ENCODE measurements around the gene KCNG4.
A peak's percentile ranks its signal among the peaks of the same experiment; 100 is the strongest.
"Not testable (repeated sequence)": the region's sequence is repeated elsewhere in the genome, so short reads cannot be mapped to it uniquely, and the experiment has no call there.

KCNG4 gene

DNA sequence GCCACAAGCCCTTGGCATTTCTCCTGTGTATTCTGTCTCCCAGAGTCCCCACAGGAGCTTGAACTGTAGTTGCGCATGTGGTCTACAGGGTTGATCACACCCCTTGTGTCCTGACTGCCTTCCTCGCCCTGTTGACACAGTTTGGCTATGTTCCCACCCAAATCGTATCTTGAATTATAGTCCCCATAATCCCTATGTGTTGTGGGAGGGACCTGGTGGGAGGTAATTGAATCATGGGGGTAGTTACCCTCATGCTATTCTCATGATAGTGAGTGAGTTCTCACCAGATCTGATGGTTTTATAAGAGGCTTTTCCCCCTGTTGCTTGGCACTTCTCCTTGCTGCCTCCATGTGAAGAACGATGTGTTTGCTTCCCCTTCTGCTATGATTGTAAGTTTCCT is 27.7 kb downstream of the KCNG4 start:
- no peak for DNase-seq (ENCODE audit: extremely low read depth in 1 of 2, low read depth in 1 of 2)

DNA sequence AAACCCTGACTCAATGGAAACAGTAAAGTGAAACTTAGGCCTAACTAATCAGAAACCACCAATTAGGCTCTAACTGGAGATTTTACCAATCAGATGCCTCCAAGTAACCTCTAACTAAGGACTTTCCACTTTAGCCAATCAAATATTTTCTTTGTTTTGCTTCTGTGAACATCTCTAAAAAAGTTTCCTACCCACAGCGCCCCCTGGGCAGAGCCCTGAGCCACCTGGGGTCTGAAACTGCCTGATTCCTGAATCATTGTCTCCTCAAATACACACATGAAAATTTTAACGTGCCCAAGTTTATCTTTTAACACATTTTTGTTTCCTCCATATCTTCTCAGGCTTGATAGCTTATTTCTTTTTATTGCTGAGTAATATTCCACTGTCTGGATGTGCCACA is 29.8 kb downstream of the KCNG4 start:
- no peak for DNase-seq (ENCODE audit: extremely low read depth in 1 of 2, low read depth in 1 of 2)

DNA sequence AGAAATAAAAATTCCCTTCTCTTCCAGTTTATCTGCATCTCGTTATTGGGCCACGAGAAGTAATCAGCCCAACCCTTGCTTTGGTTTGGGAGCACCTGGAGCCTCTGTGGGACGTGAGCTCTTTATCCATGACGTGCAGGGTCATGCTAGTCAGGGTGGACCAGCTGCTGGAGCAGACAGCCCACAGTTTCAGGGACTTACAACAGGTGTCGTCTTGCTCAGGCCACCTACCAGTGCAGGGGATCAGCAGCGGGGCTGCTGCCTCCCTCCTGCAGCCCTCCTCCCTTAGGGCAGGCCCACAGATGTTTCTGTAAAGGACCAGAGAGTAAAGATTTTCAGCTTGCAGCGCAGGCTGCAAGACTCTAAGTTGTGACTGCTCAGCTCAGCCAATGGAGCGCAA is 31.9 kb downstream of the KCNG4 start:
- no peak for DNase-seq (ENCODE audit: extremely low read depth in 1 of 2, low read depth in 1 of 2)

DNA sequence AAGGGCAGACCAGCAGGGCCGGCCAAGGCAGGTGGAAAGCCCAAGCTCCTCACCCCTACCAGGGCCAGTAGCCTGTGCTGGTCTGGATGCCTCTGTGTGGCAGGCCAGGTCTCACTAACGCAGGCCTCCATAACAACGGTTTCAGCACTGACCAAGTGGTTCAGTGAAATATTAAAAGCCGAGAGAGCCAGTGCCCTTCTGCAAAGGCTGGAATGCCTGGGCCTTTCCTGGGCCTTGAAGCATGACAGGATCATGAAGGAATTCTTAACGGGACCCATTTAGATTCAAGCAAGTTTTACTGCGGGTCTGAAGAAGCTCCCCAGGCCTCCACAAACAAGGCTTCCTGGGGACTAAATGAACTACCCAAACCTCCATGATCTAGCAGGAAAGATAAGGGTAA is 32.6 kb downstream of the KCNG4 start:
- no peak for DNase-seq (ENCODE audit: extremely low read depth in 1 of 2, low read depth in 1 of 2)

DNA sequence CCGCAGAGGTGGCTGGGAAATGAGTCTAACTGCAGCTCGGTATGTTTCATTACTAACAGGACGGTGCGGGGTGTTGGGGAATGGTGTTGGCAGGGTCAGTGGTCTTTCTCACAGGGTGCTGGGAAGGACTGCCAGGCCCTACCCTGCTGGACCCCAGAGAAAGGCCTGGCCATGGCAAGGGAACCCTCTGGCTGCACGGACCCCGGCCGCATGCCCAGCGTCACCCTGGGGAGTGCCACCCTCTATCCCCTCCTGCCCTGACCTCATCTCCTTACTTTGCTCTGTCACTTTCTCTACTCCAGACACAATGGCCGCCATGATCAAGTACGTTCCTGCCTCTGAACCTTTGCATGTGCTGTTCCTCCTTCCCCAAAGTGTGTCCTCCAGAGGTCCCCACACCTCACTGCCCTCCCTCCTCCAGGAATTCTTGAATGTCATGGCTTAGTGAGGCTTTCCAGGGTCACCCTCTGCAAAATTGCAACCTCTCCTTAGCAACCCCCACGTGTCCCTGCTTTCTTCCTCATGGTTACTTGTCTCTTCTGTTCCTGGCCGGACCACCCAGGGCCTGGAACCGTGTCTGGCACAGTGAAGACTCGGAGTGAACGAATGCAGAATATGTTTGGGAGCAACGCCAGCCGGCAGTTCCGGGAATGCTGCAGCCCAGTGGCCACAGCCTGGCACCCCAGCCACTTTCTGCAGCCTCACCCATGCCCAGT is 33.7 kb downstream of the KCNG4 start:
- DNase-seq (ENCODE audit: extremely low read depth in 1 of 2, low read depth in 1 of 2): no peak

DNA sequence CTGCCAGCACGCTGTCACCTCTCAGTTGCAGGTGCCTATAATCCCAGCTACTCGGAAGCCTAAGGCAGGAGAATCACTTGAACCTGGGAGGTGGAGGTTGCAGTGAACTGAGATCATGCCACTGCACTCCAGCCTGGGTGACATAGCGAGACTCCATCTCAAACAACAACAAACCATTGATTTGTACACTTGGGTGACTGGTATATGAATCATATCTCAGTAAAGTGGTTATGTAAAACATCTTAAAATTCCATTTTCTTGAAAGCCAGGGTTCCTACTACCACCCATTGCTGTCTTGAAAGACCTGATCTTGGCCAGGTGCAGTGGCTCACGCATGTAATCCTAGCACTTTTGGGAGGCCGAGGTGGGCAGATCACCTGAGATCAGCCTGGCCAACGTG is 34.7 kb downstream of the KCNG4 start:
- DNase-seq (ENCODE audit: extremely low read depth in 1 of 2, low read depth in 1 of 2): not testable (repeated sequence)

DNA sequence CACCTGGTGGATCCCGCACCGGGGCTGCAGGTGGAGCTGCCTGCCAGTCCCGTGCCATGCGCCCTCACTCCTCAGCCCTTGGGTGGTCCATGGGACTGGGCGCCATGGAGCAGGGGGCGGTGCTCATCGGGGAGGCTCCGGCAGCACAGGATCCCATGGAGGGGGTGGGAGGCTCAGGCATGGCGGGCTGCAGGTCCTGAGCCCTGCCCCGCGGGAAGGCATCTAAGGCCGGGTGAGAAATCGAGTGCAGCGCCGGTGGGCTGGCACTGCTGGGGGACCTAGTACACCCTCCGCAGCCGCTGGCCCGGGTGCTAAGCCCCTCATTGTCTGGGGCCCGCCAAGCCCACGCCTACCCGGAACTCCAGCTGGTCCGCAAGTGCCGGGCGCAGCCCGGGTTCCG is 35.3 kb downstream of the KCNG4 start:
- not testable (repeated sequence) for DNase-seq (ENCODE audit: extremely low read depth in 1 of 2, low read depth in 1 of 2)

DNA sequence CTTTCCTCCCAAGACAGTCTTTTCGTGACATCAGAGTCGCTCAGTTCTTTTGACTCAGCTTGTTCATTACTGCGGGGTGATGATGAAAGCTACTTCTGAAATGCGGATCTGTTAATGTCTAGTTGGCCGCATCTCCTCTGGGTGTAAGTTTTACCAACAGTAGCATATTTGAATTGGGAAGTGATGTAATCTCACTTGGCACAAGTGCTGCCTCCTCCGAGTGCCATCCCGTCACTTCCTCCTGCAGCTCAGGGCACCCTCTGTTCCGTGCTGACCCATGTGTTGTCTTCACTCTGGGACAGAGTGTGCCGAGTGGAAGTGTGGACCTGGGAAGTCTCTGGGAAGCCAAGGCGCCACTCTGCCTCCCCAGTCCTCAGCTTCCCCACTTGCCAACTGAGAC is 40.0 kb downstream of the KCNG4 start:
- no peak for DNase-seq (ENCODE audit: extremely low read depth in 1 of 2, low read depth in 1 of 2)

DNA sequence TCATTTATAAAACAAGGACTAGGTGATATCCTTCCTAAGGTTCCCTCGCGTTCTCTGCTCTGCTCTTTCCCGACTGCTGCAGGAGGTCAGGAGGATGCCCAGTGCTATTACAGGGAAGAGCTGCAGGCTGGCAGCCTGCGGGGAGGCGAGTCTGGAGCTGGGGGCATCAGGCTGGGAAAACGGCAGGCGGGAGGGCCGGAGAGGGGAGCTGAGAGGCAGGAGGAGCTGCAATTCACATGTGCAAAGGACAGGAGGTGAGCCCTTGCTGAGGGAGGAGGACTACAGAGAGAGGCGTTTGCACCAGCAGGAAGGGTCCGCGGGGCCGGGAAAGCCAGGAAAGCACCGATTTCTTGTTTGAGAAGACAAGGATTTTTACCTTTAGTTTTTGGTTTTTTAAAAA is 40.7 kb downstream of the KCNG4 start:
- DNase-seq (ENCODE audit: extremely low read depth in 1 of 2, low read depth in 1 of 2): no peak

DNA sequence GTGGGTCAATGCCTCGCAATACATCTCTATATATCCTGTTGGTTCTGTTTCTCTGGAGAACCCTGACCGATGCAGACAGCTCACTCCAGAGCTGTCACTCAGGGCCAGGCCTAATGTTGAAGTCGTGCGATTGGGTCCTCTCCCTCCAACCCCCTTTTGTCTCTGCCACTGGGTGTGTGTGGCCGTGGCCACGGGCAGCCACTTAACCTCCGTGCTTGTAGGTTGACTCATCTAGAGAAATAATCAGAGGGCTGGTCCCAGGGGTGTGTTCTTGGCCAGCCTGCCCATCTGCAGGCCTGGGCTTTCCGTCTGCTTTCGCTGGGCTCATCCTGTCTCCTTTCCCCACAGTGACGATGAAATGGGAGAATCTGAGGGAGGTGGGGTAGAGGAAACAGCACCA is 41.4 kb downstream of the KCNG4 start:
- no peak for DNase-seq (ENCODE audit: extremely low read depth in 1 of 2, low read depth in 1 of 2)

DNA sequence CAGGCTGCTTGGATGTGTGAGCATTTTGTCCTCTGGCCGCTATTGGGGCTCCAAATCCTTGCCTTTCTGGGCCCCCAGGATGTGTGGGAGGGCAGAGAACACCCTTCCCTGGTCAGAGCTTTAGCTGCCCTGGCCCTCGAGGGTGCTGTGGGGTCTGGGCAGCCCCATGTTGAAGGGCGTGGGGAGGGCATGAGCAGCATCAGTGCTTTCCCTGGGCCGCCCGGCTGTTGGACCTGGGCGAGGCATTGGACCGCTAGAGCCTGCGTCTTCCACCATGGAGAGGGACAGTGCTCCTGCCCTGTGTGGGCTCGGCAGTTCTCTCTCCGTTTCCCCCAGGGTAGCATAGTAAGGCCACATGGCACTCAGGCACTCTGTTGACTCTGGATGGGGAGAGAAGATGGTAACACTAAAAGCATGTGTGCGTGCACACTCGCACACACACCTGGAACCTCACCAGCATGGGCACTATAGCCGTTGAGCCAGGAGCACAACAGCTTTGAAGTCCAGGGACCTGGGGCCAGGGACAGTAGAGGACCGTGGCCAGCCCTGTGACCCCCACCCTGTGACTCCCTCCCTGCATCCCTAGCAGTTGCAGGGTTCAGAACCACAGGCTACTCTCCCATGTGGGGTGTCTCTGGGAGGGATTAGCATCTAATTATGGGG is 42.2 kb downstream of the KCNG4 start:
- DNase-seq (ENCODE audit: extremely low read depth in 1 of 2, low read depth in 1 of 2): no peak

DNA sequence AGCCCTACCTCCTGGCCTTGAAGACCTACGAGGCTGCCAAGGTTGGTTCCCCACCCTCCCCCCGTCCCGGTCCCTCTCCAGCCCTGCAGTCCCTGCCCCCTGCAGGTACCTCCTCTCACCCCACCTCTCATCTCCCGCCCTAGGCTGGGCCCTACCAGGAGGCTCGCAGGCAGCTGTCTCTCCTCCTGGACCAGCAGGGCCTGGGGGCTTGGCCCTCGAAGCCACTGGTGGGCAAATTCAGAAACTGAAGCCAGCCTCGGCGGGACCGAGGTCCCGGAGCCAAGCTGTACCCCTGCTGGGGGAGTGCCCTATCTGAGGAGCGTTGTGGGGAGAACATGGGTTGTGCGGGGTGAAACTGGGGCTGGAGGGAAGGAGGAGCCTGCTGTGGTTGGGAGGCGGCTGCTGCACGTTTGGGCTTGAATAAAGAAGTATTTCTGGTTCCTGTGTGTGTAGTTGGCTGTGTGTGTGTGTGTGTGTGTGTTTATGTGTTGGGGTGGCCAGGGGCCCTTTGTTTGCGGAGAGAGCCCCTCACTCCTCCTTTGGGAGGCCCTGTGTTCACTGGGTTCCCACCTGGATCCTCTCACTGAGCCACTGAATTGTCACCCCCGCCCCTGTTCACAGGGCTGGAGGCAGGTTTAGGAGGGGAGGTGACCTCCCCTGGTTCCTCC is 43.0 kb downstream of the KCNG4 start:
- DNase-seq (ENCODE audit: extremely low read depth in 1 of 2, low read depth in 1 of 2): no peak

DNA sequence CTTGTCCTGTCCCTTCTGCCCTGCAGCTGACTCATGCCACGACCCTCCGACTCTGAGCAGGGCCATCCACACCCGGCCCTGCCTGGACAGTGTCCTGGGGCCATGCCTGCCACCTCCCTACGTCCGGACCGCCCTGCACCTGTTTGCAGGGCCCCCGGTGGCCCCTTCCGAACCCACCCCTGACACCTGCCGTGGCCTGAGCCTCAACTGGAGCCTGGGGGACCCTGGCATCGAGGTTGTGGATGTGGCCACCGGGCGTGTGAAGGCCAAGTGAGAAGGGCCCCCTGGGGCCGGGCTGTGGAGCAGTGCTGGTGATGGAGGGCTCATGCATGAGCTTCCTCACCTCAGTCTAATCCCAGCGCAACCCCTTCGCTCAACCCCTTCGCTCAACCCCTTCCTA is 43.7 kb downstream of the KCNG4 start:
- no peak for DNase-seq (ENCODE audit: extremely low read depth in 1 of 2, low read depth in 1 of 2)

DNA sequence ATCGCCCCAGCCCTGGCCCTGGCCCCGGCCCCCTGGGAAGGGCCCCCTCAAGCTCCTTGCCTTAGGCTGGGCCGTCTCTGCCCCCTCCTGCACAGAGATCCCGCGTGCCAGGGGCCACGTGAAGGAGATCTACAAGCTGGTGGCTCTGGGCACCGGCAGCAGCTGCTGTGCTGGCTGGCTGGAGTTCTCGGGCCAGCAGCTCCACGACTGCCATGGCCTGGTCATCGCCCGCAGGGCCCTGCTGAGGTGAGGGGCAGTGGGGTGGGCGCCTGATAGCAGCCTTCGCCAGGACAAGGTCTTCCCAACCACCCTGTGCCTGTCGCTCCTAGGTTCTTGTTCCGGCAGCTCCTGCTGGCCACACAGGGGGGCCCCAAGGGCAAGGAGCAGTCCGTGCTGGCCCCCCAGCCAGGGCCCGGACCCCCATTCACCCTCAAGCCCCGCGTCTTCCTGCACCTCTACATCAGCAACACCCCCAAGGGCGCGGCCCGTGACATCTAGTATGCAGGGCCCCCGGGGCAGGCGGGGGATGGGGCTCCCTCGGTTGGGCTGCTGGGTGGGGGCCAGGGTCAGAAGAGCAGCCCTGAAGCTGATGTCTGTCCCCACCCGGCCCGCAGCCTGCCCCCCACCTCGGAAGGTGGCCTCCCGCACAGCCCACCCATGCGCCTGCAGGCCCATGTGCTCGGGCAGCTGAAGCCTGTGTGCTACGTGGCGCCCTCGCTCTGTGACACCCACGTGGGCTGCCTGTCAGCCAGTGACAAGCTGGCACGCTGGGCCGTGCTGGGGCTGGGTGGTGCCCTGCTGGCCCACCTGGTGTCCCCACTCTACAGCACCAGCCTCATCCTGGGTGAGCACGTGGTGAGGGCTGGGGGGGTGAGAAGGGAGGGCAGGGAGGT is 44.4 kb downstream of the KCNG4 start:
- no peak for DNase-seq (ENCODE audit: extremely low read depth in 1 of 2, low read depth in 1 of 2)

DNA sequence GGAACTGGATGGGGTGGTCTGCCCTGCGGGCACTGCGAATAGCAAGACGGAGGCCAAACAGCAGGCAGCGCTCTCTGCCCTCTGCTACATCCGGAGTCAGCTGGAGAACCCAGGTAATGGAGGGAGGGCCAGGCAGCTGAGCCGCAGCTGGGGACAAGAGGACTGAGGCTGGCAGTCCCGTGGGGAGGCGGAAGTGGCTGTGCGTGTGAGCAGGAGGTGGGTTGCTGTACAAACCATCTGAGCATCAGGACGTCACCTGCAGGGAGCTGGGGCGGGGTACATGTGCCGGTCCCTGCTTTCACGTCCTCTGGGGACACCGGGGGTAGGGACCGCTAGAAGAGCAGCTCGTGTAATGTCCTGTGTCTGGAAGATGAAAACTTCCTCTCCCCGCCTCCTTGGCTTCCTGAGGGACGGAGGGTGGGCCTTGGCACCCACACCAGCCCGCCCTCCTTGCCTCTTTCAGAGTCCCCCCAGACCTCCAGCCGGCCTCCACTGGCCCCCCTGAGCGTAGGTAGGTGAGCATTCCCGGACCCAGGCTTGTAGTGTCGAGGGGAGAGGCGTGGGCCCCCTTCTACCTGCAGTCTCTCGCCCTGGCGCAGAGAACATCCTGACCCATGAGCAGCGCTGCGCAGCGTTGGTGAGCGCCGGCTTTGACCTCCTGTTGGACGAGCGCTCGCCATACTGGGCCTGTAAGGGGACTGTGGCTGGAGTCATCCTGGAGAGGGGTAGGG is 45.2 kb downstream of the KCNG4 start:
- peak in 1 of 2 donors; percentile 25 for DNase-seq (ENCODE audit: extremely low read depth in 1 of 2, low read depth in 1 of 2)

DNA sequence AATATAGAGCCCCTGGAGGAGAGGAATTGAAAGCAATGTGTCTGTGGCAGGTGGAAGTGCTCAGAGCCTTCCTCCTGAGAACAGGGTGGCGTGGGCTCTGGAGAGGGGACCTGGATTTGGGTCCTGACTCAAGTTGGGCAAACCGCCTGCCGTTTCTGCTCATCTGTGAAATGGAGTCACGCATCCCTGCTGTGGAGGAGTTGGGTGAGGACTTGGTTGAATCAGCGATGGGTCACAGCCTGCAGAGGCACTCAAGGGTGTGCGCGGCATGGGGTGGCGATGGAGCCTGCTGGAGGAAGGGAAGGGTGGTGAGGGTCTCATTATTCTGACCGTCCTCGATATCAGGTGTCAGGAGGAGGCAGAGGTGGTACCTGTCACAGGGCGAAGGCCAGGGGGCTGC is 45.8 kb downstream of the KCNG4 start:
- no peak for DNase-seq (ENCODE audit: extremely low read depth in 1 of 2, low read depth in 1 of 2)

DNA sequence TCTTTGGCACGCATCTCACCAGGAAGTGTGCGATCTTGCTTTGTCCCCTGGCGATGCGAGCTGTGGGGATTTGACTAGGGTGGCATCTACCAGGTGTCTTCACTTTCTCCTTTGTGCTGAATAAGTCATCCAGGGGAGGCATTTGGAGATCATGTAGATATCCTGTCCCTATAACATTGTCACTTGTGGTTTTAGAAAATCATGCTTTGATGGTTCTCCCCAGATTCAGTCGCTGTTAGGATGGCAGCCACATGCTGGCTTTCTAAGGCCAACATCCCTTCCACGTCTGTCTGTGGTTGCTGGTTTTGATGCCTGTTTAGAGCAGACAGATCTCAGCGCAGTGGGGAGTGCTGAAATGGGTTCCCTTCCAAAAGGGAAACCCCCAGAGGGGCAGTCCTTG is 46.3 kb downstream of the KCNG4 start:
- no peak for DNase-seq (ENCODE audit: extremely low read depth in 1 of 2, low read depth in 1 of 2)

DNA sequence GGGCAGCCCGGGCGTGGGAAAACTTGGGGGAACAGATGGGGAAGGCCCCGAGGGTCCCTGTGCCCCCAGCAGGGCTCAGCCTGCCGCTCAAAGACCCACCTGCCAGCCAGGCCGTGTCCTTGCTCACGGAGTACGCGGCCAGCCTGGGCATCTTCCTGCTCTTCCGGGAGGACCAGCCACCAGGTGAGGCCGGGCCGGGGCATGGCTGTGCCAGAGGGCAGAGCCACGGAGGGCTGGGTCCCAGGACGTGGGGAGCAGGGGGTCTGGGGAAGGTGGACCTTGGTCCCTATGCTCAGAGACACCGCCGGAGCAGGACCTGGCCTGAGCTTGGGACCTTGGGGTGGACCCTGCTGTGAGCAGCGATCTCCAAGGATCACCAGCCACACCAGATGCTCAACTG is 48.3 kb downstream of the KCNG4 start:
- DNase-seq (ENCODE audit: extremely low read depth in 1 of 2, low read depth in 1 of 2): no peak

DNA sequence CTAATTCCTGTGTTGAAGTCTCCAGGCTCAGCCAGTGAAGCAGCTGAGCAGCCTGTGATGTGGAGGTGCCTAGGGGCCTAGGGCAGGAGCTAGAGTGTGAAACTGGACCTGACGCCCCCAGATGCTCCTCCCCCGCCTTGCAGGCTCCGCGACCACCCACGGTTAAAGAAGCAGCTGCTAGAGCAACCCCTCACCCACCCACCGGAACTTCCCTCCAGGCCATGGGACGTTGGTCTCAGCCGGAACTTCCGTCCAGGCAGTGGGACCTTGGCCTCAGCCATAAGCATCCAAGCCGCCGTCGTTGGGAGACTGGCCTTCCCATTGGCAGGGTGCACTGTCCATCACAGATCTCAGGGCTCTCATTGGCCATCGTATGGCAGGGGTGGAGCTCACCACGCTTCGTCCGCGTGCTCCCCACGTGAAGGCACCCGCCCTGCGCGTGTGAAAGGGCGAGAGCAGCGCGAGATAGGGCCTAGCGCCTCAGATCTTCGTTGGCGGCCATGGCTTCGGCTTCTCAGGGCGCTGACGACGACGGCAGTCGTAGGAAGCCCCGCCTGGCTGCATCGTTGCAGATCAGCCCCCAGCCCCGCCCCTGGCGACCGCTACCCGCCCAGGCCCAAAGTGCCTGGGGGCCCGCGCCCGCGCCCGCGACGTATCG is 49.0 kb downstream of the KCNG4 start, which contains the start of gene ADAD2:
Gene ADAD2, plus strand, starts transcription at position 427 of the 658 bp plus-strand sequence. Its CDS starts 74 bp downstream, at position 501.
- no peak for DNase-seq (ENCODE audit: extremely low read depth in 1 of 2, low read depth in 1 of 2)
